ENCODE data around the gene TOMM5.

DNA sequence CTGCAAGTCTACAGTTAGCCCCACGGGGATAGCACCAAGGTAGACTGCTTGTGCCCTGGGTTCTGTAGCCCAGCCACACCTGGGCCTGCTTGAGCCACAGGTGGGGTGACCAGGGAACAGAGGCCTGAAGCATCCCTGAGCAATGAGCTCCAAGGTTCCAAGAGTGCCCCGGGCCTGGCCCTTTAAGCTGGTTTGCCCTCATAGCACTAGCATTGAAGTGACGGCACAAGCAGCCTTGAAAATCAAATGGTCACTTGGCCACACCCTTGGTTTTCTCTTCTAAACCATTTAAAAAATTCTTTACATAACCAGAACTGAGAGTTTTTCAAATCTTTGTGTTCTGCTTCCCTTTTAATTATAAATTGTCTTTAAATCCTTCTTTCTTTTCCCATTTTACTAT is 40.9 kb downstream of the TOMM5 start:
- TF ChIP-seq POLR2A (IDR thresholded peaks at IDR 0.05; ENCODE audit: low read depth, low read length) (no peak), POLR2AphosphoS5 (IDR thresholded peaks at IDR 0.05; ENCODE audit: low read depth, low read length) (no peak), PAX5 (IDR thresholded peaks at IDR 0.05; ENCODE audit: insufficient read depth, low read length, severe bottlenecking) (no peak), TAF1 (IDR thresholded peaks at IDR 0.05; ENCODE audit: low read depth, low read length) (no peak), SPI1 (IDR thresholded peaks at IDR 0.05; ENCODE audit: low read depth, low read length) (no peak), POU2F2 (IDR thresholded peaks at IDR 0.05; ENCODE audit: low read depth, low read length) (no peak)
